Neuronal stem cell (in vitro differentiated cells): ENCODE measurements around the gene B4GALT1. TPM values are rescaled to one million over a fixed set of nuclear protein-coding genes. Genes with fewer than 3 reads are reported as not detected.

Experiments used
- DNase-seq: peaks from one replicate; pipeline ENCODE4 v3.0.0-alpha.2; 2013; ENCODE audit warnings: low spot score
- H2AFZ ChIP-seq: one replicate; pipeline ENCODE4 v1.6.1; 2013; ENCODE audit warnings: mild to moderate bottlenecking, low read length, inconsistent platforms
- H2AK5ac ChIP-seq: 2 replicates; pipeline ENCODE4 v1.6.1; 2013; ENCODE audit warnings: low read depth, mild to moderate bottlenecking, inconsistent platforms, low read length, moderate library complexity, mixed read lengths
- H2BK120ac ChIP-seq: 2 replicates; pipeline ENCODE4 v1.6.1; 2013; ENCODE audit warnings: low read depth, mild to moderate bottlenecking, inconsistent platforms, low read length, moderate library complexity, mixed read lengths
- H2BK12ac ChIP-seq: one replicate; pipeline ENCODE4 v1.6.1; 2013; ENCODE audit warnings: low read length, inconsistent platforms
- H2BK15ac ChIP-seq: 2 replicates; pipeline ENCODE4 v1.6.1; 2013; ENCODE audit warnings: mild to moderate bottlenecking, low read length, inconsistent platforms, mixed read lengths
- H2BK5ac ChIP-seq: one replicate; pipeline ENCODE4 v1.6.1; 2013; ENCODE audit warnings: inconsistent platforms, mild to moderate bottlenecking, low read length, moderate library complexity
- H3K14ac ChIP-seq: one replicate; pipeline ENCODE4 v1.6.1; 2013; ENCODE audit warnings: low read length, inconsistent platforms
- H3K18ac ChIP-seq: 2 replicates; pipeline ENCODE4 v1.6.1; 2013; ENCODE audit warnings: low read length, inconsistent platforms
- H3K23ac ChIP-seq: 2 replicates; pipeline ENCODE4 v1.6.1; 2013; ENCODE audit warnings: low read depth, mild to moderate bottlenecking, mixed read lengths, low read length, inconsistent platforms; ENCODE audit not compliant: poor library complexity
- H3K27ac ChIP-seq: replicated peaks from 3 replicates; pipeline ENCODE4 v1.5.1; 2013; ENCODE audit warnings: low read length, inconsistent platforms
- H3K27me3 ChIP-seq, 3 experiments: 2 replicates each; pipeline ENCODE4 v1.6.1; 2013; ENCODE audit warnings: low read length in 3 of 3, mild to moderate bottlenecking in 2 of 3, inconsistent platforms in 1 of 3, low read depth in 1 of 3, mixed read lengths in 1 of 3, moderate library complexity in 1 of 3; ENCODE audit not compliant: control insufficient read depth in 3 of 3, insufficient read depth in 3 of 3
- H3K36me3 ChIP-seq, 2 donors: replicated peaks in 1 of 2; 2 replicates each; pipeline ENCODE4 v1.6.1; 2013; ENCODE audit warnings: low read length in 2 of 2; ENCODE audit not compliant: control insufficient read depth in 2 of 2, insufficient read depth in 2 of 2
- H3K4ac ChIP-seq: 2 replicates; pipeline ENCODE4 v1.6.1; 2013; ENCODE audit warnings: inconsistent platforms, mild to moderate bottlenecking, low read length, moderate library complexity
- H3K4me1 ChIP-seq, 2 donors: 1 replicate in 1 of 2; 2 replicates in 1 of 2; pipeline ENCODE4 v1.6.1; 2013; ENCODE audit warnings: low read length in 2 of 2, low read depth in 1 of 2; ENCODE audit not compliant: control insufficient read depth in 2 of 2, insufficient read depth in 1 of 2
- H3K4me2 ChIP-seq: one replicate; pipeline ENCODE4 v1.6.1; 2013; ENCODE audit warnings: mild to moderate bottlenecking, low read length, inconsistent platforms; ENCODE audit not compliant: insufficient read depth, poor library complexity, severe bottlenecking
- H3K4me3 ChIP-seq, 2 donors: 2 replicates each; pipeline ENCODE4 v1.5.1; 2013; ENCODE audit warnings: low read length in 2 of 2, mild to moderate bottlenecking in 2 of 2, inconsistent platforms in 1 of 2, moderate library complexity in 1 of 2
- H3K79me1 ChIP-seq: one replicate; pipeline ENCODE4 v1.6.1; 2013; ENCODE audit warnings: low read depth, mild to moderate bottlenecking, inconsistent platforms, low read length, moderate library complexity
- H3K9ac ChIP-seq: one replicate; pipeline ENCODE4 v1.6.1; 2013; ENCODE audit warnings: mild to moderate bottlenecking, low read depth, low read length, inconsistent platforms; ENCODE audit not compliant: poor library complexity
- H3K9me3 ChIP-seq, 2 donors: replicated peaks in 1 of 2; 2 replicates each; pipeline versions ENCODE3 to v1.6.1; 2013; ENCODE audit warnings: low read length in 2 of 2, mild to moderate bottlenecking in 2 of 2, inconsistent platforms in 1 of 2, low read depth in 1 of 2, mixed read lengths in 1 of 2, moderate library complexity in 1 of 2; ENCODE audit not compliant: control insufficient read depth in 2 of 2, insufficient read depth in 1 of 2
- H4K8ac ChIP-seq: one replicate; pipeline ENCODE4 v1.6.1; 2013; ENCODE audit warnings: low read depth, mild to moderate bottlenecking, inconsistent platforms, low read length, moderate library complexity
- H4K91ac ChIP-seq: one replicate; pipeline ENCODE4 v1.6.1; 2013; ENCODE audit warnings: low read length, low read depth, mild to moderate bottlenecking, inconsistent platforms; ENCODE audit not compliant: poor library complexity
- WGBS, 2 donors: extraction: QIAGEN DNeasy Blood & Tissue Kit; methylation state at CpG; one replicate each; pipeline ENCODE4 v1.1.7; 2013; ENCODE audit warnings: missing lambda C conversion rate in 2 of 2, mixed read lengths in 1 of 2; ENCODE audit not compliant: insufficient read length in 2 of 2, insufficient replicate concordance in 1 of 2; ENCODE audit errors: extremely low coverage in 2 of 2; 5-methylcytosine and 5-hydroxymethylcytosine counted together
- polyA plus RNA-seq, 2 experiments: library from polyadenylated mRNA; stranded (reverse); fragments of 200-250 nt; gene quantifications; one replicate each; pipeline ENCODE4 v1.2.3, GENCODE V29; 2013

The B4GALT1 gene, protein sequence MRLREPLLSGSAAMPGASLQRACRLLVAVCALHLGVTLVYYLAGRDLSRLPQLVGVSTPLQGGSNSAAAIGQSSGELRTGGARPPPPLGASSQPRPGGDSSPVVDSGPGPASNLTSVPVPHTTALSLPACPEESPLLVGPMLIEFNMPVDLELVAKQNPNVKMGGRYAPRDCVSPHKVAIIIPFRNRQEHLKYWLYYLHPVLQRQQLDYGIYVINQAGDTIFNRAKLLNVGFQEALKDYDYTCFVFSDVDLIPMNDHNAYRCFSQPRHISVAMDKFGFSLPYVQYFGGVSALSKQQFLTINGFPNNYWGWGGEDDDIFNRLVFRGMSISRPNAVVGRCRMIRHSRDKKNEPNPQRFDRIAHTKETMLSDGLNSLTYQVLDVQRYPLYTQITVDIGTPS
- 13.2 TPM for polyA plus RNA-seq (2013, experiment 1 of 2)
- 13.0 TPM for polyA plus RNA-seq (2013, experiment 2 of 2)

DNA sequence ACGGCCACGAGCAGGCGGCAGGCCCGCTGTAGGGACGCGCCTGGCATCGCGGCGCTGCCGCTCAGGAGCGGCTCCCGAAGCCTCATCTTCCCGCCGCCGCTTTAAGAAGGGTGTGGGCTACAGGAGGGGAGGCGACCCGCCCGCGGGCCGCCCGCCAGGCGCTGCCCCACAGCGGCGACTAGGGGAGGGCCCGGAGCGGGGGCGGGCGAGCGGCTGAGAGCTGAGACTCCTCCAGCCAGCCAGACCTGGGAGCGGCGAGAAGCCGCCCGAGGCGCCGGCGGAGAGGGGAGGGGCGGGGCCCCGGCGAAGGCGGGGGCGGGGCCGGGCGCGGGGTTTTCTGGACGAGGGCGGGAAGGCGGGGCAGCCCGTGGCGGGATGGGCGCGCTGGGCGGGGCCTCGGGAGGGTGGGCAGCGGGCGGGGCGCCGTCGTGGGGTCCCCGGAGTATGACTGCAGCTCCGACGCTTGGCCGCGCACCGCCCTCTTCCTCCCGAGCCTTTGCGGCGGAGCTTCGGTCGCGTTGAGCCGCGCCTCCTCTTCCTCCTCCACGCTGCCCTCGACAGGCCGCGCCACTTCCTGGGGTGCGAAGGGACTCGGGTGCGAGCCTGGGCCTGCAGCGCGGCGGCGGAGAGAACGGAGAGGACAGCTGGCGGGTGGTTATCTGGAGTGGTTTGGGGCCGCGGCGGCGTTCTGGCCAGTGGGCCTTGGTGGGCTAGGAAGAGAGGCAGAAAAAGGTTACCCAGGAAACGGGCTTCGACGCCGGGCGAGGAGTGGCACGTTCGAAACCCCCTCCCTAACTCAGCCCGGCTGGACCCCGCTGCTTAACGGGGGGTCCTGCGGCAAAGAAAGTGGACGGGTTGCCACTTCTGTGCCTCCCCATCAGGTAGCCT is at the start of gene B4GALT1:
B4GALT1 (minus strand) TSS at position 253 of the 888 bp plus-strand sequence; CDS start at position 86, 167 bp downstream.
- H3K14ac ChIP-seq = peak within 1 kb of the TSS; percentile 84
- H2BK15ac ChIP-seq = peak within 1 kb of the TSS; percentile 61
- H3K18ac ChIP-seq = peak within 1 kb of the TSS; percentile 98
- H4K91ac ChIP-seq = no peak within 1 kb of the TSS
- H2BK5ac ChIP-seq = peak within 1 kb of the TSS; percentile 85
- peak within 1 kb of the TSS; percentile 93 for H3K4me2 ChIP-seq
- H2BK120ac ChIP-seq = peak within 1 kb of the TSS; percentile 64
- H4K8ac ChIP-seq = peak within 1 kb of the TSS; percentile 66
- H3K4ac ChIP-seq = no peak within 1 kb of the TSS
- no peak within 1 kb of the TSS for H3K27ac ChIP-seq
- H3K4me1 ChIP-seq = peaks cover 11 to 14% of the 10 kb centered on the region in 2 donors
- peak within 1 kb of the TSS; percentile 86 to 96 for H3K4me3 ChIP-seq
- no peak within 1 kb of the TSS for H2BK12ac ChIP-seq
- peak; percentile 87 for DNase-seq
- no CpG with 5 or more reads among the region's 101 CpGs for WGBS, 2 donors
- H3K9me3 ChIP-seq = no peaks in the 10 kb centered on the region
- peak within 1 kb of the TSS; percentile 100 for H2AFZ ChIP-seq
- H2AK5ac ChIP-seq = peak within 1 kb of the TSS; percentile 76
- no peaks in the 10 kb centered on the region for H3K79me1 ChIP-seq
- peaks cover 0 to 32% (median 2%) of the 10 kb centered on the region in 3 experiments for H3K27me3 ChIP-seq
- H3K23ac ChIP-seq = peak within 1 kb of the TSS; percentile 98
- peak within 1 kb of the TSS; percentile 94 for H3K9ac ChIP-seq
- H3K36me3 ChIP-seq = no peaks in the 10 kb centered on the region

DNA sequence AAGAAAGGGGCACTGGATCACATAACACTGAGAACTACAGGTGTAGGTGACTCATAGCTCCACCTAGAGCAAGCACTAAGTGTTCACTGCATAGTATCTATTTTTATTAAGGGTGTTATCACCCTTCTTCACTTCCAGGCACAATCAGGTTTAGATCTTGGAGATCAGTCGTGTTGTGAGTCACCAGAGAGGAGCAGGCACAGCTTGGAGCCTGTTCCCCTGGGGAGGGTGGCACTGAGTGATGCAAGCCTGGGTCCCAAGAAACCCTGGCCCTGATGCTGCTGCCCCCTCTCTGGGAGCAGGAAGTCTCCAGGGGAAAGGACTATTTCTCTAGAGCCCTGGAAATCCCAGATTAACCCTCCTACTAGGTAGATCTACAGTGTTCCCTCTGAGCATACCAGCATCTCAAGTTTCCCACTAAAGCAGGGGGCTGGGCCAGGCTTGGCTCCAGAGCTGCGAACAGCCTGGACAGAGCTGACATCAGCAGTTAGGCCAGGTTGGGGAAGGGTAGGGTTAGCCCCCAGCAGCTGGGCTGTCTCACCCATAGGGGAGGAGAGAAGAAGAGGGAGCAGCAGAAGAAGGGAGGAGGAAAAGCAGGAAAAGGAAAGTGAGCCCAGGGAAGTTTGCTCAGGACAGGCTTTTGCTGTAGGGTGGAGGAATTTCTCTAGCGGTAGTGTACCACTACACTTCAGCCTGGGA is 44.7 kb upstream of the B4GALT1 start:
- H3K27ac ChIP-seq = no peak overlapping the region
- H2BK15ac ChIP-seq = no peak overlapping the region
- no CpG with 5 or more reads among the region's 3 CpGs for WGBS, 2 donors
- H3K4me1 ChIP-seq = peaks cover 0 to 3% of the 10 kb centered on the region in 2 donors
- H2AFZ ChIP-seq = no peak overlapping the region
- no peak overlapping the region for H3K4me2 ChIP-seq
- H3K14ac ChIP-seq = no peak overlapping the region
- no peak overlapping the region for H3K9ac ChIP-seq
- no peaks in the 10 kb centered on the region for H3K9me3 ChIP-seq
- H3K4ac ChIP-seq = no peak overlapping the region
- no peak overlapping the region for H4K91ac ChIP-seq
- peaks cover 0 to 44% (median 0%) of the 10 kb centered on the region in 3 experiments for H3K27me3 ChIP-seq
- DNase-seq = no peak
- no peak overlapping the region for H3K18ac ChIP-seq
- no peak overlapping the region for H3K4me3 ChIP-seq
- H4K8ac ChIP-seq = no peak overlapping the region
- H2BK5ac ChIP-seq = no peak overlapping the region
- H2AK5ac ChIP-seq = no peak overlapping the region
- no peaks in the 10 kb centered on the region for H3K36me3 ChIP-seq
- no peak overlapping the region for H3K23ac ChIP-seq
- H3K79me1 ChIP-seq = no peaks in the 10 kb centered on the region
- no peak overlapping the region for H2BK12ac ChIP-seq
- no peak overlapping the region for H2BK120ac ChIP-seq

DNA sequence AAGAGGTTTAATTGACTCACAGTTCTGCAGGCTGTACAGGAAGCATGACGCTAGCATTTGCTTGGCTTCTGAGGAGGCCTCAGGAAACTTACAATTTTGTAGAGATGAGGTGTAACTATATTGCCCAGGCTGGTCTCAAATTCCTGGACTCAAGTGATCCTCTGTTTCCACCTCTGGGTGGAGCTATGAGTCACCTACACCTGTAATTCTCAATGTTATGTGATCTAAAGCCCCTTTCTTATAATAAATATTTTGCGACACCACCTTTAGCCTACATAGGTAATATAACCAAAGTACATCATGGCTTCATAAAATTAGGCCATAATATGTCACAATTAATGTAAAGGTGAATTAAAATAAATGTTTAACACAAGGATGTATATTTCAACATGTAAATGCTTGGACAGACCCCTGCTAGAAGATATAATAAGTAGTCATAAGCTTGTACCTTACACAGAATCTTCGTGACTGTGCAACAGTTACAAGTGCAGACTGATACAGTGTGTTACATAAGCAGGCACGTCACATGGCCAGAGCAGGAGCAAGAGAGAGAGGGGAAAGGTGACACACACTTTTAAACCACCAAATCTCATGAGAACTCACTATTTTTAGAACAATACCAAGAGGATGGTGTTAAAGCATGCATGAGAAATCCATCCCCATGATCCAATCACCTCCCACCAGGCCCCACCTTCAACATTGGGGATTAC is 43.0 kb upstream of the B4GALT1 start:
- Histone ChIP-seq H3K36me3 (no peaks in the 10 kb centered on the region), H3K27ac (no peak overlapping the region), H4K8ac (no peak overlapping the region), H3K4me3 (no peak overlapping the region), H3K9me3 (no peaks in the 10 kb centered on the region), H2BK12ac (no peak overlapping the region), H2AK5ac (no peak overlapping the region), H3K14ac (no peak overlapping the region), H2AFZ (no peak overlapping the region), H4K91ac (no peak overlapping the region), H2BK5ac (no peak overlapping the region), H3K9ac (no peak overlapping the region), H3K18ac (no peak overlapping the region), H3K27me3 (peaks cover 0 to 38% (median 0%) of the 10 kb centered on the region in 3 experiments), H3K79me1 (no peaks in the 10 kb centered on the region), H3K23ac (no peak overlapping the region), H3K4me2 (no peak overlapping the region), H2BK120ac (no peak overlapping the region), H2BK15ac (no peak overlapping the region), H3K4me1 (peaks cover 0 to 3% of the 10 kb centered on the region in 2 donors), H3K4ac (no peak overlapping the region)
- WGBS, 2 donors = no CpG with 5 or more reads among the region's 4 CpGs
- DNase-seq = no peak
